ENCODE data around the gene SDF2L1. TPM values are rescaled to one million over a fixed set of nuclear protein-coding genes. Genes with fewer than 3 reads are reported as not detected.
"Not testable (repeated sequence)": the region's sequence is repeated elsewhere in the genome, so short reads cannot be mapped to it uniquely, and the experiment has no call there.

The SDF2L1 gene
- total RNA-seq, 2 donors from 2014 or later: 25.9 to 40.5 TPM

DNA sequence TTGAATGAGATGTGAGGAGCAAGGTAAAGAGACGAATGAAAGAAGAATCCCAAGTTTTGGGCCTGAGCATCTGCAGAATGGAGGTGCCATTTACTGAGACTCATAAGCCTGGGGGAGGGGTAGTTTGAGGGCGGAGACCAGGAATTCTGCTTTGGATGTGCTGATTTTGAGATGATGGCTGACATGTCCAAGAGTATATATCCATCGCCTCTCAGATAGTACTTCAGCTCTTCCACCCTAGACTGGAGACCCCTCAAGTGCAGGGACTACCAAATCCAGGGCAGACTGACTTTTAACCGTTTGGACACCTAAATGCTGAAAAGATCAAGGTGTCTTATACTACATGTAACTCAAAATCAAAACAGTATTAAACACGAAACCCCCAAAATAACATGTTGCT lies 1.3 kb upstream of the SDF2L1 start:
- Histone ChIP-seq H3K4me1 (peaks cover 0 to 20% of the 10 kb centered on the region in 2 donors), H3K36me3 (no peaks in the 10 kb centered on the region), H3K27me3 (no peaks in the 10 kb centered on the region), H3K9me3 (no peaks in the 10 kb centered on the region), H3K4me3 (no peak overlapping the region), H3K27ac (no peak overlapping the region)
- DNase-seq (ENCODE audit: low spot score): no peak
- TF ChIP-seq, protein P1, sequence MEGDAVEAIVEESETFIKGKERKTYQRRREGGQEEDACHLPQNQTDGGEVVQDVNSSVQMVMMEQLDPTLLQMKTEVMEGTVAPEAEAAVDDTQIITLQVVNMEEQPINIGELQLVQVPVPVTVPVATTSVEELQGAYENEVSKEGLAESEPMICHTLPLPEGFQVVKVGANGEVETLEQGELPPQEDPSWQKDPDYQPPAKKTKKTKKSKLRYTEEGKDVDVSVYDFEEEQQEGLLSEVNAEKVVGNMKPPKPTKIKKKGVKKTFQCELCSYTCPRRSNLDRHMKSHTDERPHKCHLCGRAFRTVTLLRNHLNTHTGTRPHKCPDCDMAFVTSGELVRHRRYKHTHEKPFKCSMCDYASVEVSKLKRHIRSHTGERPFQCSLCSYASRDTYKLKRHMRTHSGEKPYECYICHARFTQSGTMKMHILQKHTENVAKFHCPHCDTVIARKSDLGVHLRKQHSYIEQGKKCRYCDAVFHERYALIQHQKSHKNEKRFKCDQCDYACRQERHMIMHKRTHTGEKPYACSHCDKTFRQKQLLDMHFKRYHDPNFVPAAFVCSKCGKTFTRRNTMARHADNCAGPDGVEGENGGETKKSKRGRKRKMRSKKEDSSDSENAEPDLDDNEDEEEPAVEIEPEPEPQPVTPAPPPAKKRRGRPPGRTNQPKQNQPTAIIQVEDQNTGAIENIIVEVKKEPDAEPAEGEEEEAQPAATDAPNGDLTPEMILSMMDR (IDR thresholded peaks at IDR 0.05): no peak

DNA sequence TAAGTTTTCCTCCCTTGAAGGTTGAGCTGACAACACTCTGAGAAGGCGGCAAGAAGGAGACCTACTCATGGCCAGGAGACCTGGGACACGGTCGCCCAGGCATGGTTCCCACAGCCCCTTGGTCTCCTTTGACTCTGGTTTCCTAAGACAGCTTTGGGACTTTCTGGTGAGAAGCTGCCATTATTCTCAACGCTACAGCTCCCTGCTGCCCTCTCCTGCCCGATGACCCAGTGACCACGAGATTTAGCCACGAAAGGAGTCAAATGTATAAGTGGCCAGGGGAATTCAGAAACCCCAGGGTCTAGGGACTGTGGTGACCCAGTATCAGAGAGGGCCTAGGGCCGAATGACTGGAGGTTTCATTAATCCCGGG lies 699 bp upstream of the SDF2L1 start:
- Histone ChIP-seq H3K4me3 (peak overlapping the region; percentile 41 to 74), H3K36me3 (no peaks in the 10 kb centered on the region), H3K27ac (peak overlapping the region; percentile 61 to 79), H3K4me1 (peaks cover 0 to 23% of the 10 kb centered on the region in 2 donors), H3K27me3 (no peaks in the 10 kb centered on the region), H3K9me3 (no peaks in the 10 kb centered on the region)
- DNase-seq (ENCODE audit: low spot score): no peak
- TF ChIP-seq, protein P1 (IDR thresholded peaks at IDR 0.05): peak in 1 of 2 donors; percentile 63

DNA sequence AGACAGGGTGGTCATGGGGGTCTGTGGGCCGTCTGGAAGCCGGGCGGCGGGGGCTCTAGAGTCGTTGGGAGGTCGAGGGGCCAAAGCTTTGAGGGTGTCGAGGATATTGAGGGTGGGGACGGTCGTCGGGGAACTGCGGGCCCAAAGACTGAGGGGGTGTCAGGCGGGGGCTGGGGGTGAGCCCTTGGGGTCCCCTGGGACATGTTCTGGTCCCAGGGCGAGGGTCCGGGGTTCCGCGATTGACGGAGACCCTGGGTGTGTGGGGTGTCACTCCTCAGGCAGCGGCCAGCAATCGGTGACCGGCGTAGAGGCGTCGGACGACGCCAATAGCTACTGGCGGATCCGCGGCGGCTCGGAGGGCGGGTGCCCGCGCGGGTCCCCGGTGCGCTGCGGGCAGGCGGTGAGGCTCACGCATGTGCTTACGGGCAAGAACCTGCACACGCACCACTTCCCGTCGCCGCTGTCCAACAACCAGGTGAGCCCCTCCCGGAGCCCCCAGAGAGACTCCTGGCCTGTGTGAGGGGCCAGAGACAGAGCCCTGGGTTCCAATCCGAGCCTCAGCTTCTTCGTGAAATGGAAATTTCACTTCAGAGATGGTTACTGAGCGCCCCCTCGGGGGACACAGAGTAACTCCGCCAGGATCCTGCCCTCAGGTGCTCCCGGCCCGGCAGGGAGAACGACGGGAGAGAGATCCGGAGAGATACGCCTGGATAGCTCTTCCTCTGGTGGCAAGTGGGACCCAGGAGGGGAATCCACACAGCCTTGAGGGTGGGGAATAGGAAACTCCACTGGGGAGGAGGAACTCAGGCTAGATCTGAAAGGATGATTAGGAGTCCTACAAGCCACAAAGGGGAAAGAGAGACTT lies 714 bp downstream of the SDF2L1 start:
- TF ChIP-seq, protein P1 (IDR thresholded peaks at IDR 0.05): peak in 1 of 2 donors; percentile 55
- Histone ChIP-seq H3K9me3 (no peaks in the 10 kb centered on the region), H3K27ac (peak overlapping the region; percentile 60 to 63), H3K4me3 (peak overlapping the region; percentile 61 to 74), H3K4me1 (peaks cover 0 to 30% of the 10 kb centered on the region in 2 donors), H3K36me3 (no peaks in the 10 kb centered on the region), H3K27me3 (no peaks in the 10 kb centered on the region)
- no peak for DNase-seq (ENCODE audit: low spot score)

DNA sequence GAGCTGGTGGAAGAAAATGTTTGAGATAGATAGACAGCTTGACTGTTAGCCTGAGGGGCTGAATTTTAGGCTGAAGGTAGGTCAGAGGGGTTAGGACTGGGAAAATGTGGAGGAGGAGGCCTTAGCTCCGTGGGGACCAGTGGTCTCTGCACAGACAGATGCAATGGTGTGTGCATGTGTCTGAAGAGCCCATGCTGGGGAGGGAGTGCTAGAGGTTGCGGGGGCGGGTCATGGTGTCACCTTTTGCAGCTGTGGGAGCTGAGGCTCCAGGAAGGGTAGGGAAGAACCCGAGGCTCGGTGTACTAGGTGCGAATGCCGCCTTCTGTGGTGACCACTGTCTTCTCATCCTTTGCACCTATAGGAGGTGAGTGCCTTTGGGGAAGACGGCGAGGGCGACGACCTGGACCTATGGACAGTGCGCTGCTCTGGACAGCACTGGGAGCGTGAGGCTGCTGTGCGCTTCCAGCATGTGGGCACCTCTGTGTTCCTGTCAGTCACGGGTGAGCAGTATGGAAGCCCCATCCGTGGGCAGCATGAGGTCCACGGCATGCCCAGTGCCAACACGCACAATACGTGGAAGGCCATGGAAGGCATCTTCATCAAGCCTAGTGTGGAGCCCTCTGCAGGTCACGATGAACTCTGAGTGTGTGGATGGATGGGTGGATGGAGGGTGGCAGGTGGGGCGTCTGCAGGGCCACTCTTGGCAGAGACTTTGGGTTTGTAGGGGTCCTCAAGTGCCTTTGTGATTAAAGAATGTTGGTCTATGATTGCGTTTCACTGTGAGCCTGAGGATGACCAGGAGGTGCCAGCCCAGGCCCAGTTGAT lies 1.6 kb downstream of the SDF2L1 start:
- H3K27me3 ChIP-seq: no peaks in the 10 kb centered on the region
- H3K36me3 ChIP-seq: no peaks in the 10 kb centered on the region
- peak overlapping the region in 1 of 2 donors; percentile 74 for H3K4me3 ChIP-seq
- peaks cover 0 to 30% of the 10 kb centered on the region in 2 donors for H3K4me1 ChIP-seq
- no peaks in the 10 kb centered on the region for H3K9me3 ChIP-seq
- TF ChIP-seq, protein P1 (IDR thresholded peaks at IDR 0.05): no peak
- no peak for DNase-seq (ENCODE audit: low spot score)
- H3K27ac ChIP-seq: no peak overlapping the region

DNA sequence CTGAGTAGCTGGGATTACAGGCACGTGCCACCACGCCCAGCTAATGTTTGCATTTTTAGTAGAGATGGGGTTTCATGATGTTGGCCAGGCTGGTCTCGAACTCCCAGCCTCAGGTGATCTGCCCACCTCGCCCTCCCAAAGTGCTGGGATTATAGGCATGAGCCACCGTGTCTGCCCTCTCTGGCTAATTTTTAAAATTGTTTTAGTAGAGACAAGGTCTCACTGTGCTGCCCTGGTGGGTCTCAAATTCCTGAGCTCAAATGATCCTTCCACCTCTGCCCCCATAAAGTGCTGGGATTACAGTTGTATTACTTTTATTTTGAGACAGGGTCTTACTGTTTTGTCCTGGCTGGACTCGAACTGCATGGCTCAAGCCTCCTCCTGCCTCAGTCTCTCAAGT lies 3.4 kb downstream of the SDF2L1 start:
- not testable (repeated sequence) for DNase-seq (ENCODE audit: low spot score); H3K9me3 ChIP-seq; H3K36me3 ChIP-seq; H3K27ac ChIP-seq; H3K4me3 ChIP-seq; H3K27me3 ChIP-seq
- peaks cover 0 to 31% of the 10 kb centered on the region in 2 donors for H3K4me1 ChIP-seq

Measured in right atrium auricular region (tissue), 2 donors.